HFF-Myc (cell line): Measurements from ENCODE around the gene PLXNC1.

ENCODE experiments used
- DNase-seq: peaks from one replicate; pipeline ENCODE4 v3.0.0-alpha.2; 2011; ENCODE audit warnings: low read depth; ENCODE audit errors: extremely low read depth
- H3K4me3 ChIP-seq: replicated peaks from 2 replicates; pipeline ENCODE4 v1.5.1; 2011; ENCODE audit warnings: low read depth, mild to moderate bottlenecking, control low read depth, low read length
- CTCF ChIP-seq: IDR thresholded peaks from 2 replicates; pipeline ENCODE4 v1.5.1; 2012; ENCODE audit warnings: mild to moderate bottlenecking, low read depth, low read length, control low read depth; ENCODE audit errors: missing control alignments

Gene PLXNC1

GRCh38 chr12:94167071-94167755 is 18.8 kb downstream of the PLXNC1 start:
- H3K4me3 ChIP-seq, result no peak overlapping the region
- DNase-seq, result no peak
- no peak for TF ChIP-seq CTCF

- no peak for TF ChIP-seq CTCF
- no peak for DNase-seq
- H3K4me3 ChIP-seq, result no peak overlapping the region
These were observed 19.5 kb downstream of the PLXNC1 start for GRCh38 chr12:94167756-94168416.

GRCh38 chr12:94169495-94169894 is 21.1 kb downstream of the PLXNC1 start:
- H3K4me3 ChIP-seq, result no peak overlapping the region
- no peak for TF ChIP-seq CTCF
- no peak for DNase-seq

DNA sequence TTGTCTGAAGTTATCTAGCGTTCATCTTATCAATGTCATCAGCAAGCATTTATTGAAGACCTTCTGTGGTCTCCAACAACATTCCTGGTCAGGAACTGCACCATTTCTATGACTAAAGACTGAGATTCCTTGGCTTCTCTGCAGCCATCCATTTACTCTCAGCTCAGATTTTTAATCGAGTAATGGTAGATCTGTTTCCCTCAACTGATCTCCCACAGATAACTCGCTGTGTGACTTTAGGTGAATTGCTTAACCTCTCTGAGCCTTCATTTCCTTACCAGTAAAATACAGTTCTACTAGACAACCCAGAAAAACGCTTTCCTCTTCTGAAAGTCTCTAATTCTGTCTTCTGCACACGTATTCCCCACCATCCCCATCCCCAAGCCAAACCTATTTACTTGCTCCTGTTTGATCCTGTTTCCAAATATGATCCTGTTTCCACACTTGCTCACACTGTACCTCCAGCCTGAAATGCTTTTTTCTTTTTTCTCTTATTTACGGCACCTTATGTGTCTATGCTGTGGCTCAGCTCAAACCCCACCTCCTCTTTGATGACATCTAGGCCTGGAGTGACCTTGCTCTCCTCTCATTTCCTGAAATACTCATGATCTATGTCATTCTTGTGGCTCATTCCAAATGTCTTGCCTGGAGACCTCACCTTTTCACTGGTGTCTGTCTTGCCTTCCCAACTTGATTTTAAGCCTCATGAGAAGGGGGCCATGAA is 21.8 kb downstream of the PLXNC1 start:
- no peak for TF ChIP-seq CTCF
- H3K4me3 ChIP-seq, result no peak overlapping the region
- DNase-seq, result no peak

GRCh38 chr12:94170690-94171594 is 22.6 kb downstream of the PLXNC1 start:
- no peak overlapping the region for H3K4me3 ChIP-seq
- TF ChIP-seq CTCF, result no peak
- DNase-seq, result no peak

GRCh38 chr12:94171595-94171930 is 23.2 kb downstream of the PLXNC1 start:
- no peak overlapping the region for H3K4me3 ChIP-seq
- DNase-seq, result no peak
- no peak for TF ChIP-seq CTCF
